Inflammatory macrophage treated with lipopolysaccharide for 4 hours (primary cell): Measurements from ENCODE around the gene NLRC5.
"Not testable (repeated sequence)": the region's sequence is repeated elsewhere in the genome, so short reads cannot be mapped to it uniquely, and the experiment has no call there.

Source experiments
- DNase-seq: peaks from one replicate; pipeline ENCODE4 v3.0.0-alpha.2; 2020

NLRC5 gene

DNA sequence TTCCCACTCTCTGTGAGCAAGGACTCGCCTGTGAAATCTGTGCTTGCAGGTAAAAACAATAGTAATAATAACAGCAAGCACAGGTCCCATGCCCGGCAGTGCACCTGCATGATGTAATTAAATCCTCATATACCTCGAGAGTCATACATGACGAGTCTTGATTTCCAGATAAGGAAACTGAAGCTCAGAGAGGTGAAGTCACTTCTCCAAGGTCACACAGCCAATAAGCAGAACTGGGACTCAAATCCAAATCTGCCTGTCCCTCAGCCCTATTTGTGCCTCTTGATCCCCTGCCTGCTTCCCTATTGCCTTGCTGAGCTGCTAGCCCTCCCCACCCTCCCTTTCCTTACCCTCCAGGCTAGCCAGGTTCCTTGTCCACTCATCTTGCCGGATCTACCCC is 65.0 kb downstream of the NLRC5 start:
- no peak for DNase-seq

GRCh38 chr16:57054771-57055170 is 65.4 kb downstream of the NLRC5 start:
- no peak for DNase-seq

- no peak for DNase-seq
These were observed 66.3 kb downstream of the NLRC5 start for GRCh38 chr16:57055671-57056070.

- DNase-seq = no peak
These were observed 69.0 kb downstream of the NLRC5 start for GRCh38 chr16:57058291-57058861.

DNA sequence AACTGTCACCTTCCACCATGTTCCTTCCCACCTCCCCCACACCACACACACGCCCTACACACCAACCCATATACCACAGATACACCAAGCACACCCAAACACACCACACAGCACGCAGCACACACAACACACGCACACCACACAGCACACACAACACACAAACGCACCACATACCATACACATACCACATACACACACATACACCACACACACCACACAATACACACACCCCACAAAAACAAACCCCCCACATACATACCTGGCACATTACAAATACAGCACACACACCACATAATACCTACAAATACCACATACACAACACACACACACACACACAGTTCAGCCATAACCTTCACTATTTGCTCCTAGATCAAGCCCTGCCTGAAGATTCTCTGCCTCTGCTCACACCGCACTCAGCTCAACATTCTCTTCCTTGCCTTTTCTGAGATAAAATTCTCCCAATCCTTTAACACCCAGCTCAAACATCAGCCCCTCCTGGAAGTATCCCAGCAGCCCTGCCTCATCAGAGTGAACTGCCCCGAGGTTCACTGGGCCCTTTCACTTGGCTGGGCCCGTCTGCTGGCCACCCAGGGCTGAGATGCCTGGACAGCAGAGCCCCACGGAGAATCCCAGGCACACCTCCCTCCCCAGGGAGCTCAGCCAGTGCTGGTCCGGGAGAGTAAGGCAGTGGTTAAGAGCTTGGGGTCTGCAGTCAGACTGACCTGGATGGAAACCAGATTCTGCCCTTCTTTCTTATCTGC is 71.1 kb downstream of the NLRC5 start:
- DNase-seq = no peak

GRCh38 chr16:57061084-57061905 is 71.9 kb downstream of the NLRC5 start:
- DNase-seq = peak; percentile 59

DNA sequence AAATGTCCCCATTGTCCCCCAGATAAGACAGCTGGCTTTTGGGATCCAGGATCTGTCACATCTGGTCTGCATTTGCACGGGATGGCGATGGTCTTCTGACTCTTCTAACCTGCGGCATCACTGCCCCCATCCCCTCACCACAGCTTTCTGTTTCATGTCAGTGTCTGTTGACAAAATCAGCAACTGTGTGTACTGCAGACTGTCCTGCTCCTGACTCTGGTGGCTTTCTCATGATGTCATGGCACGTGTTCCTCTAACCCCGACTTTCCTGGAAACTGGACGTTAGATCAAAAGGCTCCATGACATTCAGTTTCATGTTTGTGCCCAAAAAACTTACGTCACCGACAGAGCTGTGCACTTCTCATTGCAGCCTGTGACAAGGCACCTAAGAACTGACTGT is 73.0 kb downstream of the NLRC5 start:
- peak; percentile 94 for DNase-seq

DNA sequence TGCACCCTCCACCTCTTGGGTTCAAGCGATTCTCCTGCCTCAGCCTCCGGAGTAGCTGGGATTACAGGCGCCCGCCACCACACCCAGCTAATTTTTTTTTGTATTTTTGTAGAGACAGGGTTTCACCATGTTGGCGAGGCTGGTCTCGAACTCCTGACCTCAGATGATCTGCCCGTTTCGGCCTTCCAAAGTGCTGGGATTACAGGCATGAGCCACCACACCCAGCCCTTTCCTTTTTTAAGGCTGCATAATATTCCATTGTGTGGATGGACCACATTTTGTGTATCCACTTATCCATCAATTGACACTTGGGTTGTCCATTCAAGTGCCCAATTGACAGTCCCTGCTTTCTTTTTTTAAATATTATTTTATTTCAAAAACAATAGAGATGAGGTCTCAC is 73.8 kb downstream of the NLRC5 start:
- not testable (repeated sequence) for DNase-seq

DNA sequence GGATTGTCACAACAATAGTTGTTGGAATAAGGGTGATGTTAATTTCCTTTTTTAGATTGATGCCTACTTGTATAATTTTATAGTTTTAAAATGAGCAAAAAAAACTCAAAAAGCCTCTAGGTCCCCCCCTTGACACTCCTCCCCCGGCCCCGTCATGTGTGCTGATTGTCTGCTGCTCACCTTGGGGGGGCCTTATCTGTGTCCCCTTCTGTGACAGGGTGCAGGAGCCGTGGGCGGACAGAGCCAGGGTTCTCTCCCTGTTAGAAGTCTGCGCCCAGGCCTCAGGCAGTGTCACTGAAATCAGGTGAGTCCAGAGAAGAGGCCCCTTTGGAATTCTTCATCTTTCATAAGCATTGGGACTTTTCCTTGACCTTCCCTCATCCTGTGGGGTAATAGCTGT is 75.6 kb downstream of the NLRC5 start:
- no peak for DNase-seq

GRCh38 chr16:57066625-57067024 is 77.3 kb downstream of the NLRC5 start:
- no peak for DNase-seq

DNA sequence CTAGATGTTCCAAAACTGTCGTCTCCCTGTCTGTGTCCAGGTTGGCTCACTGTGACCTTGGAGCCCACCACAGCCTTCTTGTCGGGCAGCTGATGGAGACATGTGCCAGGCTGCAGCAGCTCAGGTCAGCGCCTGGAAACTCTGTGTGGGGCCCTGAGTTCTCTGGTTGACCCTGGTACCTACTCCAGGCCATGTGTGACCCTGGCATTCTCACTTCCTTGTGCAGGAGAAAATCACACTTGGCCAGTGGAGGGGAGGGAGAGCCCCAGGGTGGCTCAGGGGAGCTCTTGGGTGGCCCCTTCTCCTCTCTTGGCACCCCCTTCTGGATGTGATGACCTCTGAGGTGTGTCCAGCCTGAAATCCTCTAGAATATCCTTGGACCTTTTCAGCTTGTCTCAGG is 78.0 kb downstream of the NLRC5 start:
- no peak for DNase-seq

GRCh38 chr16:57069053-57069452 is 79.7 kb downstream of the NLRC5 start:
- peak; percentile 74 for DNase-seq

DNA sequence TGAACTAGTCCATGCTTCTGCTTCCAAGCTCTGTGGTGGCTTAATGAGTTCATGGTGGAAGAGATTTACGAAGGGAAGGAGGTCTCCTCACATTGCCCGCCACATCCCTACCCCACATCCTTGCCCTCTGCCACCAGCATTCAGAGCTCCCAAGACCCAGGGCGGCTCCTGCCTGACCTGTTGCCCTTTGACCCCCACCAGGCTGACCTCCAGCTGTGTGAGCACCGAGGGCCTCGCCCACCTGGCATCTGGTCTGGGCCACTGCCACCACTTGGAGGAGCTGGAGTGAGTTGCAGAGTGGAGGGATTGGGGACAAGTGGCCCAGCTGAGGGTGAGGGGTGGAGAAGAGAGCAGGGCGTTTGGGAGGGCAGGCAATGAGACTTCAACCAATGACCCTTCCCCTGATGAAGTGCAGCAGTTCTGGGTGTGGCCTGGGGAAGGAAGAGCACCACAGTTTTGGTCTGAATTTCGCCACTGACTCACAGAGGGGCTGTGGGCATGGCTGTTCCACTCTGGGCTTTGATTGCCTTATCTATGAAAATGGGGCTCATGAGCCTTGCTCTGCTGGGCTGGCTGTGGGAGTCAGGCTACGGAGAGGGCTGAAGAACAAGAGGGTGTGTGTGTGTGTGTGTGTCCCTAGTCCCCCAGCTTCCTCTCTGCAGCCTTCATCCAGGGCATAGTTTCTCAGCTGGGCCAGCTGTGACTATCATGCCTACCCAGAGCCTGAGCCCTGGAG is 80.4 kb downstream of the NLRC5 start:
- peak; percentile 63 for DNase-seq

DNA sequence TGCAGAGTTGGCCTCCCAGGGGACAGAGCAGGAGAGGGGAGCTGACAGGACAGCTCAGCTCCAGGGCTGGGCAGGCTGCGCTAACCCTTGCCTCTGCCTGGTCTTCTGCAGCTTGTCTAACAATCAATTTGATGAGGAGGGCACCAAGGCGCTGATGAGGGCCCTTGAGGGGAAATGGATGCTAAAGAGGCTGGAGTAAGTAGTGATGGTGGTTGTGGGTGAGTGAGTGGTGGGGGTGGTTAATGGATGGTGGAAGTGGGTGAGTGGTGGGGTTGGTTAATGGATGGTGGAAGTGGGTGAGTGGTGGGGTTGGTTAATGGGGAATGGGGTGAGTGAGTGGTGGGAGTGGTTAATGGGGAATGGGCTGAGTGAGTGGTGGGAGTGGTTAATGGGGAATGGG is 81.1 kb downstream of the NLRC5 start:
- no peak for DNase-seq

GRCh38 chr16:57071081-57071732 is 81.8 kb downstream of the NLRC5 start:
- DNase-seq = peak; percentile 49

DNA sequence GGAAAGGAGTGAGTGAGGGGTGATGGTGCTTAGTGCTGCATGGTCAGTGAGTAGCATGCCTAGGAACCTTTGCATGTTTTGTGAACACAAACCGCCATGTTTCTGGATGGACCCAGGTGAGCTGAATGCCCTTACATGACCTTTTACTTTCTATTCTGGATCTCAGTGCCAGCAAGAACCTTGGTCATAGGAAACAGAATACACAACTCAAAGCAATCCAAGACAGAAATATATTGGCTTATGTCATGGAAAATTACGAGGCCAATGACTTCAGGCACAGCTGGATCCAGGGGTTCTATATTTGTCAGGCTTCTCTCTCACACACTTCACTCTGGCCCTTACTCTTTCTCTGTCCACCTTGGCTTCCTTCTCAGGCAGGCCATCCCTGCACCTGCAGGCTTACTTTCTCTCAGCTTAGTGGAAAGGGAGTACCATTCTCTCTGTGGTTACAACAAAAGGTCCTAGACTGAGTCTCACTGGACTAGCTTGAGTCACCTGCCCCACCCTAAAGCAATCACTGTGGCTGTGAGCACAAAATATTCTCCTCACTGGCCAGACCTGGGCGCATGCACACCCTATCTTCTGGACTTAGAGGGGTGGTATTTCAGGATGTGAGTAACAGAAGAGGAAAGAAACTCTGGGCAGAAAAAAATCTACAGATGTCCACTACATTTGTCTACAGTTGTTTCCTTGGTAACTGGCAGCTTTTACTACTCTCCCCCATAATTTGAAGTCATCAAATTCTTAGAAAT is 82.7 kb downstream of the NLRC5 start:
- DNase-seq = no peak

DNA sequence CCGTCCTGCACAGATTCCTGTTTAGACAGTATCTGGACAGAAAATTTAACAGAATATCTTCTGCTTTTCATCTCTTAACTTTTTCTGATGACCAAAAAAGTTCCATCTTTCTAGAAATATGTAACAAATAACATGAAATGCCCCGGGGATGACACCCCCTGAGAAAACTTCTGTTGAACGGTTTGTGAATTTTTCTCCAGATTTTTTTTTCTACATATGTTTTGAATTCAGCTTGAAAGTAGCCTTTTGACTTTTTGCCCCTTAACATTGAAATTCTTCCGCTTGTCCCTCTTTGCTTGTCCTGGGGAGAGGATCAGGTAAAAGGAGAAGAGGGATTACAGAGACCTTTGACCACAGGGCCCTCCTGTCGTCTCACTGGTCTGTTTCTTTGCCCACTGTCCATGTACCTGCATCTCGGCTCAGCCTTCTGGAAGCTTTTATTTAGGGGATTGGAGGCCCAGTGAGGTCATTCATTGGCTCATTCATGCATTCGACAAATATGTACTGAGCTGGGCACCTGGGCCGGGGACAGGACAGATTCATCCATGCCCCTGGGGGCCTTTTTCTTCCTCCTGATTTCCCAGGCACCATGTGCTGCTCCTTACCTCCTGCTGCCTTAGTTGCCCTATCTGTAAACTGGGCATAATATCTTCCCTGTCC is 83.4 kb downstream of the NLRC5 start:
- no peak for DNase-seq

DNA sequence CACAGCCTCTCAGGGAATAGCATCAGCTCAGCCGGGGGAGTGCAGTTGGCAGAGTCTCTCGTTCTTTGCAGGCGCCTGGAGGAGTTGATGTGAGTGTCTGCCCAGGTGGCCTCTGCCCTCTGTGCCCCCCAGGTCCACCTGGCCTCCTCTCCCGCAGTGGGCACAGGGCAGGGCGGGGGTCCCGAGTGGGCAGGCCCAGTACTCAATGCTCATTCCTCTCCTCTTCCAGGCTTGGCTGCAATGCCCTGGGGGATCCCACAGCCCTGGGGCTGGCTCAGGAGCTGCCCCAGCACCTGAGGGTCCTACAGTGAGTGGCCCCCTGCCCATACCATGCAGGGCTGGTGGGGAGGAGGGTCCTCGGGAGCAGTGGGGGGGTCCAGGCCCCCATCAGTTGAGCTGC is 88.4 kb downstream of the NLRC5 start:
- no peak for DNase-seq

GRCh38 chr16:57081744-57082143 is 92.4 kb downstream of the NLRC5 start:
- DNase-seq = no peak

DNA sequence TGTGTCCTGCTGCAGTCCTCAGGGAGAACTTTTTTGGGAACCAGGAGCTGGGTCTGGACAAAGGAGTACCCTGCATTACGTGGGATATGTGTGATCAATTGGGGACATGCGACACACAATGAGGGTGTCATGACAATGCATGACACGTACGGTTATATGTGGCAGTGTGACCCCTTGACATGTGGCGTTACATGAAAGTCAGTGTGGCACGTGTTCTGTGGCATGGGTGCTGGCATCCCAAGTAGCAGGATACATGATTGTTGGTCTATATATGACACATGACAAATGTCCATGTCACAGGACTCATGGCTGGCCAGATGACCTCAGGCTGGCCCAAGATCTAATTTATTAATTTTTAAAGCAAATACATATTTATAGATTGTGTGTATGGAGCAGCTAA is 93.3 kb downstream of the NLRC5 start:
- DNase-seq = no peak

DNA sequence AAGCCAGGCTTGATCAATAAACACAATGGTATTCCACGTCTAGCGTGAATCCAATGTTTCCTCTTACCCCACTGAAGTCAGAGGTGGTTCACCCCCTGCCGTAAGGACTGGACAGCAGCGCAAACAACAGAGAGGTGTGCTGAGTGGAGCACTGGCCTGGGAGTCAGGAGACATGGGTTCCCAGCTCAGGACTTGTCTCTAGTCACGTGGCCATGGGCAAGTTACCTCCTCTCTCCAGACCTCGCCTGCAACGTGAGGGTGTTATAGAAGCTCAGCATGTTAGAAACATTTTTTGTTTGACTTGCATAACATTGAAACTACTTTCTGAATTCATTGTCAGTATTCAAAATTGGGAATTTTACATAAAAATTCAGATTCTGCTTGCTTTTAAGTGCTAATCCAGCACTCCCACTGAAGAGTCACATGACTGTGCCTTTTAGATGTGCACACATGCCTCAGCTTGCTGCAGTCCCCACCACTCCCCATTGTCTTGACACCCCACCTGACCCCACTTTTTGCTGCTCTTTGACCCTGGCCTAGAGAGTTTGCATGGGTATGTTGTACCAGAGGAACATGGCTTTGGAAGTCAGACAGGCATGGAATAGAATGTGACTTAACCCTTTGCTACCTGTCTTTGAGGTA is 94.2 kb downstream of the NLRC5 start:
- DNase-seq = no peak
